Cardiac muscle cell (in vitro differentiated cells and primary cell): ENCODE results near the gene PLXNA2. TPM values are rescaled to one million over a fixed set of nuclear protein-coding genes. Genes with fewer than 3 reads are reported as not detected.

ENCODE experiments used
- DNase-seq, 2 donors: peaks; one replicate each; pipeline versions ENCODE4 v3.0.0 to v3.0.0-alpha.2; 2010 to 2017; ENCODE audit warnings: low read depth in 1 of 2, low spot score in 1 of 2
- H3K27ac ChIP-seq: fragments of 200-600 bp; sonication (generic); 2 replicates; pipeline ENCODE4 v1.5.1; 2016
- H3K27me3 ChIP-seq: fragments of 200-600 bp; sonication (generic); 2 replicates; pipeline ENCODE4 v1.6.0; 2016; ENCODE audit warnings: control low read depth
- H3K36me3 ChIP-seq: fragments of 200-600 bp; sonication (generic); 2 replicates; pipeline ENCODE4 v1.5.1; 2016; ENCODE audit warnings: control low read depth
- H3K4me1 ChIP-seq: fragments of 200-600 bp; sonication (generic); 2 replicates; pipeline ENCODE4 v1.8.1; 2017; ENCODE audit warnings: low read depth, mild to moderate bottlenecking, mixed run types
- H3K4me3 ChIP-seq: fragments of 200-600 bp; sonication (generic); 2 replicates; pipeline ENCODE4 v1.5.1; 2016; ENCODE audit warnings: mild to moderate bottlenecking
- H3K9me3 ChIP-seq: fragments of 200-600 bp; sonication (generic); 2 replicates; pipeline ENCODE4 v1.5.1; 2017; ENCODE audit warnings: low read depth, mild to moderate bottlenecking, control low read depth
- polyA plus RNA-seq: library from polyadenylated mRNA; unstranded; fragments of >200 nt; fragmentation: Nextera tagmentation; extraction: Ambion mirVana; gene quantifications from 2 replicates; pipeline ENCODE4 v1.2.1, GENCODE V29; 2016
- total RNA-seq: library from RNA; depleted of rRNA; stranded (reverse); fragments of >200 nt; gene quantifications from 2 replicates; pipeline ENCODE4 v1.2.3, GENCODE V29; 2016
- TF ChIP-seq, protein P1 (sequence below): IDR thresholded peaks from 2 replicates; pipeline ENCODE4 v1.5.1; 2012; ENCODE audit warnings: low read depth, mild to moderate bottlenecking, low read length

The PLXNA2 gene
- total and polyA plus RNA-seq, 2 experiments from 2014 or later: 23.2 to 55.3 TPM

DNA sequence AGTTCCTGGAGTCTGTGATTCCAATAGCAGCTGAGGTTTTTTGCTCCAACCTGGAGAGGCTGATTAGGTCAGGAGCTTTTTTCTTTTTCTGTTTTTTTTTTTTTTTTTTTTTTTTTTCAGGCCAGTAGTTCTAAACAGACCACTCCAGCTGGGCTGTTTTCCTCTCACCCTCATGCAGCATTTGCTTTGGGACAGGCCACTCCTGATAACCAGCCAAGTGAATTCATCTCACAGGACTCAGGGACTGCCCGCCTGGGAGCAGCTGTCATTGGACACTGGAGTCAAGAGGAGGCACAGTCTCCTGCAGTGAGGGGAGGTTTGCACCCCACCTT is 22.9 kb downstream of the PLXNA2 start:
- Histone ChIP-seq H3K36me3 (peaks cover 9% of the 10 kb centered on the region), H3K27me3 (no peaks in the 10 kb centered on the region), H3K4me3 (no peak overlapping the region), H3K4me1 (peaks cover 67% of the 10 kb centered on the region), H3K9me3 (no peaks in the 10 kb centered on the region), H3K27ac (no peak overlapping the region)
- peak in 1 of 2 donors; percentile 59 for DNase-seq
- TF ChIP-seq, protein P1, sequence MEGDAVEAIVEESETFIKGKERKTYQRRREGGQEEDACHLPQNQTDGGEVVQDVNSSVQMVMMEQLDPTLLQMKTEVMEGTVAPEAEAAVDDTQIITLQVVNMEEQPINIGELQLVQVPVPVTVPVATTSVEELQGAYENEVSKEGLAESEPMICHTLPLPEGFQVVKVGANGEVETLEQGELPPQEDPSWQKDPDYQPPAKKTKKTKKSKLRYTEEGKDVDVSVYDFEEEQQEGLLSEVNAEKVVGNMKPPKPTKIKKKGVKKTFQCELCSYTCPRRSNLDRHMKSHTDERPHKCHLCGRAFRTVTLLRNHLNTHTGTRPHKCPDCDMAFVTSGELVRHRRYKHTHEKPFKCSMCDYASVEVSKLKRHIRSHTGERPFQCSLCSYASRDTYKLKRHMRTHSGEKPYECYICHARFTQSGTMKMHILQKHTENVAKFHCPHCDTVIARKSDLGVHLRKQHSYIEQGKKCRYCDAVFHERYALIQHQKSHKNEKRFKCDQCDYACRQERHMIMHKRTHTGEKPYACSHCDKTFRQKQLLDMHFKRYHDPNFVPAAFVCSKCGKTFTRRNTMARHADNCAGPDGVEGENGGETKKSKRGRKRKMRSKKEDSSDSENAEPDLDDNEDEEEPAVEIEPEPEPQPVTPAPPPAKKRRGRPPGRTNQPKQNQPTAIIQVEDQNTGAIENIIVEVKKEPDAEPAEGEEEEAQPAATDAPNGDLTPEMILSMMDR: no peak

DNA sequence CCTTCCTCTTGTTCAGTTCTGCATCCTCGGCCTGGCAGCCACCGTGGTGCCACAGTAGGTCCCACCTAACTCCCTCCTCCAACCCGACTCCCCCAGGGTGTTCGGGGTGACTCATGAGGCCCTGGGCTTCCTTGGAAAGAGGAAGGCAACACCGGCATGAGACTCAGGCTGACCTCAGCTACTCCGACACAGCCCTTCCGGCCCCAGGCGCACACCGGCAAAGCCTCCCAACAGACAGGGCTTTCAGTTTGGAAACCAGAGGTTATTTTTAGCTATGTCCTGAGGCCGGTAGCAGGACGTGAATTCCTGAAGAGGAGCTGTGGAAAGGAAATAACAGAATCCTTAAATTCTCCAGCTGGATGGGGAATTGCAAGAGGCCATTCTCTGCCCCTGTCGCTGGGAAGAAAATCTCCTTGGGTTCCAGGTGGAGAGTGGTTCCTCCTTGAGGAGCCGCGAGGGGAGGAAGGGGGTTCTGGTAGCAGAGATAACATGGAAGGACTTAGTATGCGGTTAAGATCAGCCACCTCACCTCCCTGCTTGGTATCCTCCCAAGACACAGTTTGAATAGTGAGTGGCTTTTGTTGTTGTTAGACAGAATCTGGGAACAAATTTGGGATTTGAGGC is 24.4 kb downstream of the PLXNA2 start:
- peak overlapping the region; percentile 95 for H3K27ac ChIP-seq
- H3K36me3 ChIP-seq: peaks cover 23% of the 10 kb centered on the region
- no peaks in the 10 kb centered on the region for H3K9me3 ChIP-seq
- TF ChIP-seq, protein P1: no peak
- H3K4me1 ChIP-seq: peaks cover 66% of the 10 kb centered on the region
- no peaks in the 10 kb centered on the region for H3K27me3 ChIP-seq
- H3K4me3 ChIP-seq: no peak overlapping the region
- peak; percentile 71 to 80 for DNase-seq

DNA sequence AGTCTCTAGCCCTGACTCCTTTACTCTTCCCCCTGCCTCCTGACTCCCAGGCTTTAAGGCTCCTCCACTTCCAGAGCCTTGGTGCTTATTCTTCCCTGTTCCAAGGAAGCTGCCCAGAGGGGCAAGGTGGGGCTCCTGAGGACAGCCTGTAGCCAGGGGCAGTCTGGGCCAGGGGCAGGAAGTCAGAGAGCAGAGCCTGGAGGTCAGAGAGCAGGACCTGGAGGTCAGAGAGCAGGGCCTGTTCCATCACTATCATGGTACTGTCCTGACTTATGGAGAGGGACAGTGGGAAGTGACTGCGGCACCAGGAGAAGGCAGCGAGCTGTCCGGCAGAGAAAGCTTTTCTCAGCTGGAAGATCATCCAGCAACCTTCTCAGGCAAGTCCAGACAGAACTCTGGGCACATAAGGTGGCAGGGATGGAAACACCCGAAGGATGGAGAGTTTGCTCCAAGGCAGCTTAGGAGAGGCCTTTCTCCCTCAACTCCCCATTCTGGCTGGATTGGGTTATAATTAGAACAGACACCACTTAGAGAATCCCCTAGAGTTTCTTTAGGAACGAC is 25.0 kb downstream of the PLXNA2 start:
- Histone ChIP-seq H3K27ac (peak overlapping the region; percentile 95), H3K4me3 (no peak overlapping the region), H3K4me1 (peaks cover 72% of the 10 kb centered on the region), H3K36me3 (peaks cover 26% of the 10 kb centered on the region), H3K9me3 (no peaks in the 10 kb centered on the region), H3K27me3 (no peaks in the 10 kb centered on the region)
- no peak for DNase-seq
- TF ChIP-seq, protein P1: no peak

DNA sequence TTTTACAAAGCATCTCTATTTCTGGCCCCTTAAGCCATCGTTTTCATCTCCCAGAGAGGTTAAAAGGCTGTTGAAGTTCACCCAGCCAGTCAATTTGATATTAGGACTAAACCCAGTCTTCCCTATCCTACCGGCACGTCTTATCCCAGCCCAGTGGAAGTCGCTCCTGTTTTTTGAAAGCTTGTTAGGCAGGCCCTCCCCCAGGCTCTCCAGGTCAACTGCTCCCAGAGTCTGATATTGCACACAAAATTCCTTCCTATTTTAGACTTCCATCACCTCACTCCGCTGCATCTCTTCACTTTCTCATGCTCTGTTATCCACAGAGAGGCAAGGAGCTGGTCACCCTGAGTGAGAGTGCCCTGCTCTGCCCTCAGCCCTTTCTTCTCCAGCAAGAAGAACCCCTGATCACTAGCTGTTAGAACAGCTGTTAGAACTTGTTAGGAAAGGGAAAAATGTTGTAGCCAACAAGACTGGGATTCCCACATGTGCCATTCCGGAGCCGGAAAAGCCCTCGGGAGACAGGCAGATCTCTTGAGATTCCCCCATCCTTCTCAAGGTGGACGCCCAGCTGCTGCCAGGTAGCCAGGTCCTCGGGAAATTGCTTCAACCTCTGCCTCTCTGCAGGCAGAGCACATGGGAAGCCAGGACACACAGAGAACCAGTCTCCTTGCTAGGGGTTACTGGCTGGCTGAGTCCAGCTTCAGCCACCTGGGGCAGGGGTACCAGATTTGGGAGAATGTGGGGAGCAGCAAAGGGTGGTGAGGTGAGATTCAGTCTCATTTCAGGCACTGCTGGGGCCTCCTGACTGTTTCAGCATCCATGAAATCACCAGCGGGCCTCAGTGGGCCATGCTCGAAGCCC is 25.7 kb downstream of the PLXNA2 start:
- TF ChIP-seq, protein P1: no peak
- no peak overlapping the region for H3K4me3 ChIP-seq
- peak overlapping the region; percentile 95 for H3K27ac ChIP-seq
- H3K36me3 ChIP-seq: peaks cover 26% of the 10 kb centered on the region
- H3K4me1 ChIP-seq: peaks cover 77% of the 10 kb centered on the region
- peak in 1 of 2 donors; percentile 67 for DNase-seq
- H3K9me3 ChIP-seq: no peaks in the 10 kb centered on the region
- H3K27me3 ChIP-seq: no peaks in the 10 kb centered on the region

DNA sequence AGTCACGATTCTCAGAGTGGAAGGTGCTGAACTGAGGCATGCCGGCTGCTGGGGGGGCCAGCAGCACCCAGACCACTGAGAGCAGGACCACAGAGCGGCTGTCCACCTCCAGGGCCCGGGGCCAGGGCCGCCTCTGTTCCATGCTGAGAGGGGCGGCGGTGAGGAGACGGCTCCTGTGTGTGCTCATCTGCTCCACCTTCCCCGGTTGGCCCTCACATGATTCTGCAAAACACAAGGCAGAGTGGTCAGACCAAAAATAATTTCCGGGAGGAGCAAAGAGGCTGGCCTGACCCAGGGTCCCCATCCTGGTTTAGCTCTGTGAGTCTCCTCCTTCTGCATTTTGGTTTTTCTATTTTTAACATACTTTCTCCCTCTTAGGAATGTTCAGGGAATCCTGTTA is 26.4 kb downstream of the PLXNA2 start:
- Histone ChIP-seq H3K27me3 (no peaks in the 10 kb centered on the region), H3K36me3 (peaks cover 26% of the 10 kb centered on the region), H3K9me3 (no peaks in the 10 kb centered on the region), H3K4me1 (peaks cover 74% of the 10 kb centered on the region), H3K27ac (peak overlapping the region; percentile 95), H3K4me3 (no peak overlapping the region)
- no peak for DNase-seq
- TF ChIP-seq, protein P1: no peak
